Fibroblast of lung (primary cell): ENCODE results near the gene ABCF3.

Experiments
- CTCF ChIP-seq, 2 donors: IDR thresholded peaks in 1 of 2; conservative IDR thresholded peaks in 1 of 2; 1 replicate in 1 of 2; 2 replicates in 1 of 2; pipeline ENCODE4 v1.5.1; 2011 to 2012; ENCODE audit warnings: low read length in 2 of 2, control low read depth in 1 of 2, inconsistent platforms in 1 of 2, low read depth in 1 of 2, mild to moderate bottlenecking in 1 of 2
- EZH2 ChIP-seq: IDR thresholded peaks from 2 replicates; pipeline ENCODE4 v1.5.1; 2012; ENCODE audit warnings: low read length, control low read depth, mild to moderate bottlenecking; ENCODE audit errors: missing control alignments

- TF ChIP-seq CTCF (conservative IDR thresholded peaks at IDR 0.05 in 1 of 2, IDR thresholded peaks at IDR 0.05 in 1 of 2; ENCODE audit: low read depth in 1 of 2, low read length in 2 of 2): no peak
- TF ChIP-seq EZH2: no peak
Measured at GRCh38 chr3:184186902-184187207, 856 bp downstream of the ABCF3 start.
